GM12878 (cell line): Measurements from ENCODE around the gene SESTD1. TPM values are rescaled to one million over a fixed set of nuclear protein-coding genes. Genes with fewer than 3 reads are reported as not detected.

Experiments
- ATAC-seq: fragments of 200-7000 bp; cut with Tn5 transposase; 3 replicates; pipeline ENCODE4 v1.9.1; 2020; ENCODE audit warnings: mild to moderate bottlenecking, moderate library complexity
- BruUV-seq: library from RNA; stranded (reverse); fragments of 400-500 nt; replicated peaks from 2 replicates; lab custom pipeline; 2021; lab: Mats Ljungman, UMichigan
- CTCF ChIA-PET: fragments of 300-600 bp; sonication (Branson Sonifier 250); formaldehyde crosslinking; extraction: SDS; loops from one replicate; lab custom pipeline; 2021; ENCODE audit warnings: inconsistent platforms; lab: Yijun Ruan, JAX
- POLR2A ChIA-PET: fragments of 350-600 bp; formaldehyde crosslinking; extraction: SDS; loops from one replicate; lab custom pipeline; 2021; ENCODE audit warnings: inconsistent platforms; lab: Charles Lee
- RAD21 ChIA-PET: fragments of 300-600 bp; sonication (Branson Sonifier 250); formaldehyde crosslinking; loops from one replicate; lab custom pipeline; 2023; ENCODE audit warnings: antibody characterized with exemption; ENCODE audit not compliant: unreplicated experiment; lab: Charles Lee
- SMC1A ChIA-PET: fragments of 300-600 bp; sonication (Branson Sonifier 250); formaldehyde crosslinking; loops from one replicate; lab custom pipeline; 2023; ENCODE audit not compliant: unreplicated experiment, uncharacterized antibody; lab: Charles Lee
- DNase-seq: peaks from one replicate; pipeline ENCODE4 v3.0.0-alpha.2; 2011; ENCODE audit warnings: low read depth, low spot score
- FAIRE-seq: peaks from 3 replicates; lab custom pipeline; 2011; peaks lifted over from hg19 to GRCh38; lab: Jason Lieb, UNC
- H2AFZ ChIP-seq: 2 replicates; pipeline ENCODE4 v1.6.0; 2011; ENCODE audit warnings: low read depth, low read length, control low read depth; ENCODE audit not compliant: control insufficient read depth
- H3K27ac ChIP-seq: 2 replicates; pipeline ENCODE4 v1.5.1; 2011; ENCODE audit warnings: control low read depth; ENCODE audit not compliant: control insufficient read depth, insufficient read depth
- H3K27me3 ChIP-seq, 2 experiments: replicated peaks in 1 of 2; 2 replicates each; pipeline versions ENCODE4 v1.6.0 to v1.6.1; 2011; ENCODE audit warnings: low read length in 1 of 2; ENCODE audit not compliant: control insufficient read depth in 2 of 2, insufficient read depth in 2 of 2
- H3K36me3 ChIP-seq, 2 experiments: 2 replicates each; pipeline ENCODE4 v1.5.1; 2011; ENCODE audit warnings: low read length in 1 of 2; ENCODE audit not compliant: control insufficient read depth in 2 of 2, insufficient read depth in 2 of 2
- H3K4me1 ChIP-seq: 2 replicates; pipeline ENCODE4 v1.6.1; 2011; ENCODE audit warnings: mild to moderate bottlenecking, low read length, moderate library complexity, mixed read lengths; ENCODE audit not compliant: control insufficient read depth, insufficient read depth
- H3K4me2 ChIP-seq: 2 replicates; pipeline ENCODE4 v1.6.0; 2011; ENCODE audit warnings: control low read depth; ENCODE audit not compliant: control insufficient read depth, insufficient read depth
- H3K4me3 ChIP-seq: fragments of 200-600 bp; sonication (generic); 2 replicates; pipeline ENCODE4 v1.5.1; 2016
- H3K79me2 ChIP-seq: 2 replicates; pipeline ENCODE4 v1.6.0; 2011; ENCODE audit warnings: low read length; ENCODE audit not compliant: control insufficient read depth, insufficient read depth
- H3K9ac ChIP-seq: 2 replicates; pipeline ENCODE4 v1.8.0; 2011; ENCODE audit warnings: low read length, control low read depth, mixed read lengths; ENCODE audit not compliant: control insufficient read depth, insufficient read depth
- H3K9me3 ChIP-seq: replicated peaks from 3 replicates; pipeline ENCODE4 v1.5.1; 2011; ENCODE audit warnings: mild to moderate bottlenecking, low read length; ENCODE audit not compliant: control insufficient read depth, insufficient read depth
- H4K20me1 ChIP-seq: 2 replicates; pipeline ENCODE4 v1.6.0; 2011; ENCODE audit not compliant: control insufficient read depth, insufficient read depth
- FOS ChIP-seq: IDR thresholded peaks from 3 replicates; pipeline ENCODE4 v1.6.1; 2011; ENCODE audit warnings: borderline replicate concordance; ENCODE audit not compliant: insufficient read length; ENCODE audit errors: extremely low read depth
- KAT2A ChIP-seq: conservative IDR thresholded peaks from 2 replicates; pipeline ENCODE4 v1.6.1; 2011; ENCODE audit warnings: low read depth, low read length; ENCODE audit not compliant: control insufficient read depth
- MLLT1 ChIP-seq: fragments of 450-650 bp; IDR thresholded peaks from 2 replicates; pipeline ENCODE4 v1.6.1; 2016; ENCODE audit warnings: mild to moderate bottlenecking
- USF2 ChIP-seq: IDR thresholded peaks from 2 replicates; pipeline ENCODE4 v1.6.1; 2011; ENCODE audit warnings: low read depth, low read length, improper control_type of control experiment, borderline replicate concordance
- YBX1 ChIP-seq: fragments of 450-650 bp; IDR thresholded peaks from 2 replicates; pipeline ENCODE4 v1.6.1; 2016; ENCODE audit warnings: antibody characterized with exemption
- WGBS: methylation state at CpG from one replicate; pipeline ENCODE4 v1.1.6; 2016; ENCODE audit warnings: low lambda C conversion rate; ENCODE audit not compliant: insufficient replicate concordance, insufficient coverage; ENCODE audit errors: missing lambda C conversion rate; 5-methylcytosine and 5-hydroxymethylcytosine counted together
- in situ Hi-C: fragments of 300-500 bp; cut with MboI; formaldehyde crosslinking; loops from 9 replicates; pipeline ENCODE4 v1.14.3; 2018; ENCODE audit warnings: mixed read lengths
- intact Hi-C: fragments of 100-400 bp; cut with micrococcal nuclease; formaldehyde crosslinking; loops from one replicate; pipeline ENCODE4 v1.14.2; 2022; ENCODE audit not compliant: unreplicated experiment
- polyA plus RNA-seq, 11 experiments: library from polyadenylated mRNA; depleted of rRNA in 4 of 11; unstranded in 6 of 11; stranded (reverse) in 5 of 11; fragments of >200 nt; fragmentation: Nextera tagmentation in 4 of 11; fragmentation: Illumina TruSeq in 1 of 11; extraction: Ambion mirVana in 4 of 11; extraction: Trizol in 1 of 11; gene quantifications; 1 replicate in 1 of 11; 2 replicates in 10 of 11; pipeline versions ENCODE4 v1.2.1 to v1.2.3, GENCODE V29; 2011 to 2016; ENCODE audit warnings: inconsistent platforms in 2 of 11, missing spikeins in 2 of 11, low read depth in 1 of 11
- total RNA-seq, 4 experiments: library from RNA; depleted of rRNA in 3 of 4; stranded (reverse); fragments of >200 nt in 3 of 4; fragmentation: Illumina TruSeq in 1 of 4; extraction: Trizol in 1 of 4; gene quantifications; 2 replicates each; pipeline versions ENCODE4 v1.2.1 to v1.2.3, GENCODE V29; 2013 to 2021

The SESTD1 gene
- total and polyA plus RNA-seq, 10 of the 15 experiments (the other 5 are each of a cell fraction or from before 2014, with no cell fraction given) = 4.4 to 22.7 (median 9.5) TPM

- TF ChIP-seq YBX1 (no peak), FOS (no peak), KAT2A (no peak), USF2 (no peak), MLLT1 (no peak)
- in situ Hi-C loops = no loop called here
- ATAC-seq (no peak), FAIRE-seq (no peak), DNase-seq (no peak)
- 95% methylated on average over 2 of the region's 2 CpGs for WGBS
- SMC1A ChIA-PET = interaction anchor here (0.8 to 1.5 kb wide), 2 partner anchors 20 to 203 kb away, joined by 3 to 7 read pairs; no protein-coding TSS in a partner anchor
- Histone ChIP-seq H3K4me2 (no peak overlapping the region), H4K20me1 (no peaks in the 10 kb centered on the region), H3K27me3 (no peaks in the 10 kb centered on the region), H3K9me3 (no peaks in the 10 kb centered on the region; the same call in 2 of the 3 replicates), H3K4me1 (no peaks in the 10 kb centered on the region), H3K36me3 (no peaks in the 10 kb centered on the region), H3K27ac (no peak overlapping the region), H3K9ac (no peak overlapping the region), H3K79me2 (no peaks in the 10 kb centered on the region), H3K4me3 (no peak overlapping the region), H2AFZ (no peak overlapping the region)
- no TSS peak for BruUV-seq
- RAD21 ChIA-PET = interaction anchor here (0.6 kb wide), 1 partner anchor 271 kb away, joined by 3 read pairs; no protein-coding TSS in a partner anchor
- POLR2A ChIA-PET = no interaction called here
- intact Hi-C loops = no loop called here
- CTCF ChIA-PET = no interaction called here
These were observed 29.9 kb downstream of the SESTD1 start for GRCh38 chr2:179234658-179235240.
